HCT116 (cell line): ENCODE measurements around the gene GGT7. TPM values are rescaled to one million over a fixed set of nuclear protein-coding genes. Genes with fewer than 3 reads are reported as not detected.
A peak's percentile ranks its signal among the peaks of the same experiment; 100 is the strongest.

ENCODE experiments used
- ATAC-seq: fragments of 200-7000 bp; cut with Tn5 transposase; 2 replicates; pipeline ENCODE4 v1.9.1; 2020; ENCODE audit warnings: mild to moderate bottlenecking, moderate library complexity
- BruUV-seq: library from RNA; stranded (reverse); fragments of 400-500 nt; replicated peaks from 2 replicates; lab custom pipeline; 2021; lab: Mats Ljungman, UMichigan
- CTCF ChIA-PET: fragments of 300-600 bp; sonication (Branson Sonifier 250); formaldehyde crosslinking; loops from one replicate; lab custom pipeline; 2021; ENCODE audit warnings: antibody characterized with exemption; lab: Charles Lee
- POLR2A ChIA-PET: fragments of 300-600, 350-600 bp; sonication (Branson Sonifier 250); formaldehyde crosslinking; loops from one replicate; lab custom pipeline; 2021; ENCODE audit warnings: antibody characterized with exemption; lab: Charles Lee
- RAD21 ChIA-PET, 2 experiments: fragments of 300-600 bp; sonication (Branson Sonifier 250); formaldehyde crosslinking; loops; one replicate each; lab custom pipeline; 2023; ENCODE audit warnings: low total read pairs in 2 of 2; ENCODE audit not compliant: uncharacterized antibody in 2 of 2, unreplicated experiment in 2 of 2, low non-redundant PET in 1 of 2; lab: Charles Lee
- DNase-seq: peaks from one replicate; pipeline ENCODE4 v3.0.0-alpha.2; 2010; ENCODE audit warnings: low read depth, low spot score
- H2AFZ ChIP-seq: fragments of 200-600 bp; shearing (Covaris generic), sonication (generic); 2 replicates; pipeline ENCODE4 v1.6.1; 2017; ENCODE audit warnings: low read depth, mixed run types, mixed read lengths, antibody characterized with exemption, low read length; ENCODE audit not compliant: poor library complexity, severe bottlenecking
- H3K27ac ChIP-seq: 2 replicates; pipeline ENCODE4 v1.5.1; 2012; ENCODE audit warnings: low read depth, low read length
- H3K27me3 ChIP-seq: fragments of 200-600 bp; sonication (generic); 2 replicates; pipeline ENCODE4 v1.6.1; 2016; ENCODE audit warnings: mixed run types, low read length, mixed read lengths; ENCODE audit not compliant: insufficient read depth
- H3K36me3 ChIP-seq, 2 experiments: fragments of 200-500 bp in 1 of 2; fragments of 200-600 bp in 1 of 2; sonication (Bioruptor generic) in 1 of 2; sonication (generic) in 1 of 2; 2 replicates each; pipeline versions ENCODE4 v1.5.1 to v1.6.1; 2014 to 2016; ENCODE audit warnings: low read length in 2 of 2, inconsistent platforms in 1 of 2, mixed read lengths in 1 of 2, mixed run types in 1 of 2; ENCODE audit not compliant: insufficient read depth in 2 of 2, control insufficient read depth in 1 of 2
- H3K4me1 ChIP-seq, 2 experiments: fragments of 200-600 bp in 1 of 2; sonication (generic) in 1 of 2; 2 replicates each; pipeline versions ENCODE4 v1.5.1 to v1.6.1; 2012 to 2017; ENCODE audit warnings: low read length in 2 of 2, inconsistent platforms in 1 of 2, mild to moderate bottlenecking in 1 of 2, mixed read lengths in 1 of 2, mixed run types in 1 of 2, moderate library complexity in 1 of 2; ENCODE audit not compliant: insufficient read depth in 2 of 2, control insufficient read depth in 1 of 2
- H3K4me2 ChIP-seq: fragments of 200-600 bp; sonication (generic); 2 replicates; pipeline ENCODE4 v1.6.1; 2017; ENCODE audit warnings: mixed run types, low read length, mixed read lengths
- H3K4me3 ChIP-seq, 2 experiments: fragments of 200-600 bp in 1 of 2; sonication (generic) in 1 of 2; replicated peaks in 1 of 2; 2 replicates each; pipeline ENCODE4 v1.5.1; 2011 to 2016; ENCODE audit warnings: low read length in 2 of 2, control low read depth in 1 of 2, low read depth in 1 of 2, mild to moderate bottlenecking in 1 of 2, mixed read lengths in 1 of 2, mixed run types in 1 of 2
- H3K79me2 ChIP-seq: fragments of 200-600 bp; sonication (generic); 2 replicates; pipeline ENCODE4 v1.6.1; 2017; ENCODE audit warnings: mild to moderate bottlenecking, mixed run types, low read length, moderate library complexity, mixed read lengths; ENCODE audit not compliant: insufficient read depth
- H3K9ac ChIP-seq: fragments of 200-600 bp; sonication (generic); 2 replicates; pipeline ENCODE4 v1.6.1; 2016; ENCODE audit warnings: low read length, mixed read lengths
- H3K9me2 ChIP-seq: fragments of 200-600 bp; sonication (generic), shearing (Covaris generic); 2 replicates; pipeline ENCODE4 v1.6.1; 2017; ENCODE audit warnings: mixed run types, mild to moderate bottlenecking, moderate library complexity; ENCODE audit not compliant: insufficient read depth
- H3K9me3 ChIP-seq, 2 experiments: fragments of 200-500 bp in 1 of 2; fragments of 200-600 bp in 1 of 2; sonication (Bioruptor generic) in 1 of 2; sonication (generic) in 1 of 2; 2 replicates each; pipeline ENCODE4 v1.6.1; 2014 to 2017; ENCODE audit warnings: low read length in 2 of 2, mixed read lengths in 2 of 2, inconsistent platforms in 1 of 2, low read depth in 1 of 2, mild to moderate bottlenecking in 1 of 2, mixed run types in 1 of 2, moderate library complexity in 1 of 2; ENCODE audit not compliant: control insufficient read depth in 1 of 2, insufficient read depth in 1 of 2
- H4K20me1 ChIP-seq: fragments of 200-600 bp; sonication (generic), shearing (Covaris generic); 2 replicates; pipeline ENCODE4 v1.6.1; 2017; ENCODE audit warnings: mixed run types, mild to moderate bottlenecking, moderate library complexity; ENCODE audit not compliant: insufficient read depth
- EZH2 ChIP-seq: fragments of 200-600 bp; sonication (generic); IDR thresholded peaks from 2 replicates; pipeline ENCODE4 v1.6.1; 2017; ENCODE audit warnings: antibody characterized with exemption, mixed run types
- RAD21 ChIP-seq: IDR thresholded peaks from 2 replicates; pipeline ENCODE4 v1.6.1; 2012; ENCODE audit warnings: low read depth, mild to moderate bottlenecking
- SP1 ChIP-seq: IDR thresholded peaks from 2 replicates; pipeline ENCODE4 v1.6.1; 2012; ENCODE audit warnings: low read depth
- intact Hi-C: fragments of 100-400 bp; cut with micrococcal nuclease; formaldehyde crosslinking; loops from 2 replicates; pipeline ENCODE4 v1.10.0; 2022
- total RNA-seq: library from RNA; stranded (reverse); gene quantifications from one replicate; pipeline ENCODE4 v1.2.1, GENCODE V29; 2021; ENCODE audit not compliant: unreplicated experiment
- TF ChIP-seq, protein P1 (sequence below), 3 experiments: fragments of 200-600 bp in 1 of 3; sonication (generic) in 1 of 3; IDR thresholded peaks in 2 of 3; conservative IDR thresholded peaks in 1 of 3; 2 replicates each; pipeline ENCODE4 v1.5.1; 2012 to 2017; ENCODE audit warnings: low read depth in 2 of 3, low read length in 2 of 3, antibody characterized with exemption in 1 of 3, borderline replicate concordance in 1 of 3, control low read depth in 1 of 3, mild to moderate bottlenecking in 1 of 3, mixed read lengths in 1 of 3, mixed run types in 1 of 3, moderate library complexity in 1 of 3; ENCODE audit not compliant: insufficient read depth in 1 of 3

The GGT7 gene
- total RNA-seq, 1 experiment from 2014 or later: 9.4 TPM

DNA sequence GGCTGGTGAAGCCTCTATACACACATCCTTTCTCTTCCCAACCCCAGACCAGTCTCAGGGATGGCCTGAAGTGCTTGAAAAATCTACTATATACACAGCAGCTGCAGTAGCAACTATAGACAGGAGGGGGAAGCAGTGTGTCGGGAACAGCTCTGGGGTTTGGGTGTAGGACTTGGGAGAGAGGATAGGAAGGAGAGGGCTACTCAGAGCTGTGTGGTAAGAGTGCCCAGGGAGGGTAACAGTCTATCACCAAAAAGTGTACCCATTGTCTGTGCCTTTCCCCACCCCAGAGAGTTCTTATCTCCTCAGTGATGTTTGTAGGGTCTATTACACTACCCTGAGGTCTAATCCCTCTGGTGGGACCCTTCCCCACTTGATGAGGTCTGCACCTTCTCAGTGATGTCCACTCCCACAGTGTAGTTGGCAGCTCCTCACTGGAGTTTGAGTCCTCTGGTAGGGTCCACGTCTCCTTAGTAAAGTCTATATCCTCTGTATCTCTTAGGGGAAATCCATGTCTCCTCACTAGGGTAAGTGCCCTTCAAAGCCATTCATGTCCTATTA is 1.5 kb upstream of the GGT7 start:
- H3K4me3 ChIP-seq: no peak overlapping the region
- H3K27me3 ChIP-seq: no peaks in the 10 kb centered on the region
- H3K36me3 ChIP-seq: no peaks in the 10 kb centered on the region
- peak overlapping the region; percentile 28 for H2AFZ ChIP-seq
- H3K4me2 ChIP-seq: 0 out of 2 replicates have a peak overlapping the region, but pooled peaks have one; percentile 7
- no peak overlapping the region; the same call in 1 of the 2 replicates for H3K27ac ChIP-seq
- no peaks in the 10 kb centered on the region for H3K9me2 ChIP-seq
- ATAC-seq (peak; percentile 41), DNase-seq (peak; percentile 79)
- RAD21 ChIA-PET: interaction anchor here (0.6 to 1.5 kb wide), 7 partner anchors 17 to 128 kb away, joined by 3 to 11 read pairs (median 5); partner anchors contain the start of genes GSS (in 2 of the 2) and MYH7B (in 2 of the 2)
- intact Hi-C loops: loop anchor here (1.0 to 10.0 kb wide), 3 partner anchors 86 to 391 kb away; no protein-coding TSS in a partner anchor
- H3K9me3 ChIP-seq: no peaks in the 10 kb centered on the region
- H3K79me2 ChIP-seq: no peaks in the 10 kb centered on the region; the same call in 1 of the 2 replicates
- BruUV-seq: no TSS peak
- CTCF ChIA-PET: interaction anchor here (0.8 to 3.4 kb wide), 18 partner anchors 17 to 403 kb away, joined by 3 to 26 read pairs (median 3); partner anchors contain the start of genes EDEM2, GSS, MYH7B and TRPC4AP
- no peaks in the 10 kb centered on the region for H4K20me1 ChIP-seq
- TF ChIP-seq SP1 (no peak), RAD21 (peak; percentile 98), EZH2 (no peak)
- TF ChIP-seq, protein P1, sequence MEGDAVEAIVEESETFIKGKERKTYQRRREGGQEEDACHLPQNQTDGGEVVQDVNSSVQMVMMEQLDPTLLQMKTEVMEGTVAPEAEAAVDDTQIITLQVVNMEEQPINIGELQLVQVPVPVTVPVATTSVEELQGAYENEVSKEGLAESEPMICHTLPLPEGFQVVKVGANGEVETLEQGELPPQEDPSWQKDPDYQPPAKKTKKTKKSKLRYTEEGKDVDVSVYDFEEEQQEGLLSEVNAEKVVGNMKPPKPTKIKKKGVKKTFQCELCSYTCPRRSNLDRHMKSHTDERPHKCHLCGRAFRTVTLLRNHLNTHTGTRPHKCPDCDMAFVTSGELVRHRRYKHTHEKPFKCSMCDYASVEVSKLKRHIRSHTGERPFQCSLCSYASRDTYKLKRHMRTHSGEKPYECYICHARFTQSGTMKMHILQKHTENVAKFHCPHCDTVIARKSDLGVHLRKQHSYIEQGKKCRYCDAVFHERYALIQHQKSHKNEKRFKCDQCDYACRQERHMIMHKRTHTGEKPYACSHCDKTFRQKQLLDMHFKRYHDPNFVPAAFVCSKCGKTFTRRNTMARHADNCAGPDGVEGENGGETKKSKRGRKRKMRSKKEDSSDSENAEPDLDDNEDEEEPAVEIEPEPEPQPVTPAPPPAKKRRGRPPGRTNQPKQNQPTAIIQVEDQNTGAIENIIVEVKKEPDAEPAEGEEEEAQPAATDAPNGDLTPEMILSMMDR (IDR thresholded peaks at IDR 0.05 in 2 of 3, conservative IDR thresholded peaks at IDR 0.05 in 1 of 3; ENCODE audit: borderline replicate concordance in 1 of 3, insufficient read depth in 1 of 3, low read depth in 2 of 3, low read length in 2 of 3): peak; percentile 89 to 95 (median 92)
- POLR2A ChIA-PET: interaction anchor here (0.8 to 0.9 kb wide), 2 partner anchors 79 to 125 kb away, joined by 3 read pairs; no protein-coding TSS in a partner anchor
- no peak overlapping the region for H3K9ac ChIP-seq
- peaks cover 23 to 46% of the 10 kb centered on the region in 2 experiments for H3K4me1 ChIP-seq
